GM12878 (cell line): Measurements from ENCODE around the gene TUFM. TPM values are rescaled to one million over a fixed set of nuclear protein-coding genes. Genes with fewer than 3 reads are reported as not detected.

ENCODE experiments used
- ATAC-seq: fragments of 200-7000 bp; cut with Tn5 transposase; 3 replicates; pipeline ENCODE4 v1.9.1; 2020; ENCODE audit warnings: mild to moderate bottlenecking, moderate library complexity
- BruUV-seq: library from RNA; stranded (reverse); fragments of 400-500 nt; replicated peaks from 2 replicates; lab custom pipeline; 2021; lab: Mats Ljungman, UMichigan
- CTCF ChIA-PET: fragments of 300-600 bp; sonication (Branson Sonifier 250); formaldehyde crosslinking; extraction: SDS; loops from one replicate; lab custom pipeline; 2021; ENCODE audit warnings: inconsistent platforms; lab: Yijun Ruan, JAX
- POLR2A ChIA-PET: fragments of 350-600 bp; formaldehyde crosslinking; extraction: SDS; loops from one replicate; lab custom pipeline; 2021; ENCODE audit warnings: inconsistent platforms; lab: Charles Lee
- RAD21 ChIA-PET: fragments of 300-600 bp; sonication (Branson Sonifier 250); formaldehyde crosslinking; loops from one replicate; lab custom pipeline; 2023; ENCODE audit warnings: antibody characterized with exemption; ENCODE audit not compliant: unreplicated experiment; lab: Charles Lee
- SMC1A ChIA-PET: fragments of 300-600 bp; sonication (Branson Sonifier 250); formaldehyde crosslinking; loops from one replicate; lab custom pipeline; 2023; ENCODE audit not compliant: unreplicated experiment, uncharacterized antibody; lab: Charles Lee
- DNase-seq: peaks from one replicate; pipeline ENCODE4 v3.0.0-alpha.2; 2011; ENCODE audit warnings: low read depth, low spot score
- FAIRE-seq: peaks from 3 replicates; lab custom pipeline; 2011; peaks lifted over from hg19 to GRCh38; lab: Jason Lieb, UNC
- H2AFZ ChIP-seq: 2 replicates; pipeline ENCODE4 v1.6.0; 2011; ENCODE audit warnings: low read depth, low read length, control low read depth; ENCODE audit not compliant: control insufficient read depth
- H3K27ac ChIP-seq: 2 replicates; pipeline ENCODE4 v1.5.1; 2011; ENCODE audit warnings: control low read depth; ENCODE audit not compliant: control insufficient read depth, insufficient read depth
- H3K27me3 ChIP-seq, 2 experiments: replicated peaks in 1 of 2; 2 replicates each; pipeline versions ENCODE4 v1.6.0 to v1.6.1; 2011; ENCODE audit warnings: low read length in 1 of 2; ENCODE audit not compliant: control insufficient read depth in 2 of 2, insufficient read depth in 2 of 2
- H3K36me3 ChIP-seq, 2 experiments: 2 replicates each; pipeline ENCODE4 v1.5.1; 2011; ENCODE audit warnings: low read length in 1 of 2; ENCODE audit not compliant: control insufficient read depth in 2 of 2, insufficient read depth in 2 of 2
- H3K4me1 ChIP-seq: 2 replicates; pipeline ENCODE4 v1.6.1; 2011; ENCODE audit warnings: mild to moderate bottlenecking, low read length, moderate library complexity, mixed read lengths; ENCODE audit not compliant: control insufficient read depth, insufficient read depth
- H3K4me2 ChIP-seq: 2 replicates; pipeline ENCODE4 v1.6.0; 2011; ENCODE audit warnings: control low read depth; ENCODE audit not compliant: control insufficient read depth, insufficient read depth
- H3K4me3 ChIP-seq: fragments of 200-600 bp; sonication (generic); 2 replicates; pipeline ENCODE4 v1.5.1; 2016
- H3K79me2 ChIP-seq: 2 replicates; pipeline ENCODE4 v1.6.0; 2011; ENCODE audit warnings: low read length; ENCODE audit not compliant: control insufficient read depth, insufficient read depth
- H3K9ac ChIP-seq: 2 replicates; pipeline ENCODE4 v1.8.0; 2011; ENCODE audit warnings: low read length, control low read depth, mixed read lengths; ENCODE audit not compliant: control insufficient read depth, insufficient read depth
- H3K9me3 ChIP-seq: replicated peaks from 3 replicates; pipeline ENCODE4 v1.5.1; 2011; ENCODE audit warnings: mild to moderate bottlenecking, low read length; ENCODE audit not compliant: control insufficient read depth, insufficient read depth
- H4K20me1 ChIP-seq: 2 replicates; pipeline ENCODE4 v1.6.0; 2011; ENCODE audit not compliant: control insufficient read depth, insufficient read depth
- BCL11A ChIP-seq: IDR thresholded peaks from 2 replicates; pipeline ENCODE4 v1.6.1; 2011; ENCODE audit warnings: low read depth, low read length
- CBX5 ChIP-seq: sonication (generic); IDR thresholded peaks from 2 replicates; pipeline ENCODE4 v1.6.1; 2016; ENCODE audit warnings: low read depth, moderate library complexity, mild to moderate bottlenecking, inconsistent platforms
- IKZF1 ChIP-seq: fragments of 450-650 bp; conservative IDR thresholded peaks from 2 replicates; pipeline ENCODE4 v1.6.1; 2017; ENCODE audit warnings: antibody characterized with exemption, mild to moderate bottlenecking
- NR2F1 ChIP-seq: fragments of 450-650 bp; conservative IDR thresholded peaks from 2 replicates; pipeline ENCODE4 v1.6.1; 2017; ENCODE audit warnings: mild to moderate bottlenecking
- NRF1 ChIP-seq: conservative IDR thresholded peaks from 2 replicates; pipeline ENCODE4 v1.6.1; 2011; ENCODE audit warnings: mild to moderate bottlenecking, low read depth, low read length, improper control_type of control experiment
- POLR2AphosphoS2 ChIP-seq: IDR thresholded peaks from 2 replicates; pipeline ENCODE4 v1.6.1; 2011; ENCODE audit warnings: low read depth, mild to moderate bottlenecking, low read length, improper control_type of control experiment, moderate library complexity
- RBBP5 ChIP-seq: fragments of 200-600 bp; sonication (generic); conservative IDR thresholded peaks from 2 replicates; pipeline ENCODE4 v1.6.1; 2016
- SKIL ChIP-seq: fragments of 450-650 bp; IDR thresholded peaks from 2 replicates; pipeline ENCODE4 v1.6.1; 2017; ENCODE audit warnings: mild to moderate bottlenecking, low read depth, inconsistent platforms; ENCODE audit not compliant: poor library complexity, severe bottlenecking
- SUPT20H ChIP-seq: IDR thresholded peaks from 2 replicates; pipeline ENCODE4 v1.6.1; 2011; ENCODE audit warnings: low read depth, mild to moderate bottlenecking, low read length, moderate library complexity, borderline replicate concordance; ENCODE audit not compliant: control insufficient read depth
- ZZZ3 ChIP-seq: IDR thresholded peaks from 2 replicates; pipeline ENCODE4 v1.6.1; 2011; ENCODE audit warnings: low read depth; ENCODE audit not compliant: control insufficient read depth, insufficient read length
- WGBS: methylation state at CpG from one replicate; pipeline ENCODE4 v1.1.6; 2016; ENCODE audit warnings: low lambda C conversion rate; ENCODE audit not compliant: insufficient replicate concordance, insufficient coverage; ENCODE audit errors: missing lambda C conversion rate; 5-methylcytosine and 5-hydroxymethylcytosine counted together
- in situ Hi-C: fragments of 300-500 bp; cut with MboI; formaldehyde crosslinking; loops from 9 replicates; pipeline ENCODE4 v1.14.3; 2018; ENCODE audit warnings: mixed read lengths
- intact Hi-C: fragments of 100-400 bp; cut with micrococcal nuclease; formaldehyde crosslinking; loops from one replicate; pipeline ENCODE4 v1.14.2; 2022; ENCODE audit not compliant: unreplicated experiment
- polyA plus RNA-seq, 11 experiments: library from polyadenylated mRNA; depleted of rRNA in 4 of 11; unstranded in 6 of 11; stranded (reverse) in 5 of 11; fragments of >200 nt; fragmentation: Nextera tagmentation in 4 of 11; fragmentation: Illumina TruSeq in 1 of 11; extraction: Ambion mirVana in 4 of 11; extraction: Trizol in 1 of 11; gene quantifications; 1 replicate in 1 of 11; 2 replicates in 10 of 11; pipeline versions ENCODE4 v1.2.1 to v1.2.3, GENCODE V29; 2011 to 2016; ENCODE audit warnings: inconsistent platforms in 2 of 11, missing spikeins in 2 of 11, low read depth in 1 of 11
- total RNA-seq, 4 experiments: library from RNA; depleted of rRNA in 3 of 4; stranded (reverse); fragments of >200 nt in 3 of 4; fragmentation: Illumina TruSeq in 1 of 4; extraction: Trizol in 1 of 4; gene quantifications; 2 replicates each; pipeline versions ENCODE4 v1.2.1 to v1.2.3, GENCODE V29; 2013 to 2021

TUFM gene
- total and polyA plus RNA-seq, 10 of the 15 experiments (the other 5 are each of a cell fraction or from before 2014, with no cell fraction given), result 23.4 to 354 (median 182) TPM

GRCh38 chr16:28865722-28866453, 19.7 kb upstream of the TUFM start:
- in situ Hi-C loops, result no loop called here
- TF ChIP-seq ZZZ3, result no peak
- TF ChIP-seq RBBP5, result no peak
- no peak for TF ChIP-seq SKIL
- TF ChIP-seq NR2F1, result no peak
- no peak for TF ChIP-seq NRF1
- TF ChIP-seq POLR2AphosphoS2, result no peak
- no peak for TF ChIP-seq SUPT20H
- TF ChIP-seq BCL11A, result no peak
- no peak for TF ChIP-seq CBX5
- no peak for TF ChIP-seq IKZF1
- TF ChIP-seq, all 136 proteins: peak for 0
- ChIA-PET CTCF (interaction anchor here (0.7 to 2.0 kb wide), 3 partner anchors 67 to 81 kb away, joined by 3 to 20 read pairs (median 4); no protein-coding TSS in a partner anchor), POLR2A (interaction anchor here (3.1 kb wide), 1 partner anchor 58 kb away, joined by 25 read pairs; the partner anchor contains the start of gene RABEP2), RAD21 (interaction anchor here (1.1 to 3.8 kb wide), 3 partner anchors 18 to 85 kb away, joined by 3 to 25 read pairs (median 17); partner anchors contain the start of genes NFATC2IP and TUFM), SMC1A (interaction anchor here (1.5 to 5.3 kb wide), 3 partner anchors 19 to 79 kb away, joined by 3 to 32 read pairs (median 7); partner anchors contain the start of gene TUFM)
- intact Hi-C loops, result loop anchor here (2.0 kb wide), 1 partner anchor 19 kb away; the partner anchor contains the start of gene TUFM
- Histone ChIP-seq H3K4me2 (no peak overlapping the region), H3K27ac (no peak overlapping the region), H4K20me1 (no peaks in the 10 kb centered on the region), H3K9me3 (no peaks in the 10 kb centered on the region), H3K27me3 (no peaks in the 10 kb centered on the region), H2AFZ (no peak overlapping the region), H3K4me3 (peak overlapping the region; percentile 78; the same call in 1 of the 2 replicates), H3K79me2 (peaks cover 33% of the 10 kb centered on the region), H3K36me3 (peaks cover 13 to 18% of the 10 kb centered on the region in 2 experiments), H3K4me1 (peaks cover 10% of the 10 kb centered on the region), H3K9ac (no peak overlapping the region)
- no peak for DNase-seq
- no peak for FAIRE-seq
- 92% methylated on average over 24 of the region's 32 CpGs for WGBS
- BruUV-seq, result no TSS peak
- ATAC-seq, result no peak
